Heart right ventricle (tissue), 16 donors: ENCODE results near the gene NCKAP5. TPM values are rescaled to one million over a fixed set of nuclear protein-coding genes. Genes with fewer than 3 reads are reported as not detected.

Experiments used
- ATAC-seq, 8 donors: fragments of 200-7000 bp; cut with Tn5 transposase; one replicate each; pipeline ENCODE4 v1.9.1; 2020; ENCODE audit warnings: mild to moderate bottlenecking in 8 of 8, moderate library complexity in 8 of 8, moderate number of reproducible peaks in 1 of 8
- DNase-seq, 2 donors: peaks; one replicate each; pipeline ENCODE4 v3.0.0-alpha.2; 2020
- H3K27ac ChIP-seq, 10 donors: fragments of 200-600 bp; sonication (generic) in 2 of 10; one replicate each; pipeline versions ENCODE4 v1.5.0 to v1.8.0; 2020 to 2022; ENCODE audit warnings: mild to moderate bottlenecking in 3 of 10
- H3K27me3 ChIP-seq, 7 donors: fragments of 200-600 bp; one replicate each; pipeline ENCODE4 v1.8.0; 2021 to 2022; ENCODE audit warnings: mild to moderate bottlenecking in 2 of 7
- H3K36me3 ChIP-seq, 9 donors: fragments of 200-600 bp; sonication (generic) in 1 of 9; one replicate each; pipeline versions ENCODE4 v1.5.0 to v1.8.0; 2020 to 2022; ENCODE audit warnings: mild to moderate bottlenecking in 2 of 9
- H3K4me1 ChIP-seq, 9 donors: fragments of 200-600 bp; sonication (generic) in 1 of 9; one replicate each; pipeline versions ENCODE4 v1.5.0 to v1.8.0; 2020 to 2022; ENCODE audit warnings: mild to moderate bottlenecking in 4 of 9
- H3K4me3 ChIP-seq, 10 donors: fragments of 200-600 bp; sonication (generic) in 2 of 10; one replicate each; pipeline versions ENCODE4 v1.5.0 to v1.8.0; 2020 to 2022; ENCODE audit warnings: mild to moderate bottlenecking in 7 of 10, moderate library complexity in 2 of 10
- H3K9me3 ChIP-seq, 11 donors: fragments of 200-600 bp in 10 of 11; sonication (generic) in 2 of 11; one replicate each; pipeline versions ENCODE4 v1.5.0 to v1.8.0; 2013 to 2022; ENCODE audit warnings: mild to moderate bottlenecking in 2 of 11, control low read depth in 1 of 11, moderate library complexity in 1 of 11
- WGBS, 2 donors: extraction: QIAGEN DNeasy Blood & Tissue Kit; methylation state at CpG; one replicate each; pipeline ENCODE4 v1.1.7; 2013; ENCODE audit warnings: inconsistent platforms in 1 of 2; 5-methylcytosine and 5-hydroxymethylcytosine counted together
- intact Hi-C, 10 donors: fragments of 100-400 bp; cut with DNase I; formaldehyde crosslinking; loops; one replicate each; pipeline versions ENCODE4 v1.11.1 to v1.14.2; 2022
- polyA plus RNA-seq, 2 donors: library from polyadenylated mRNA; stranded (reverse); fragments of 200-250 nt; gene quantifications; one replicate each; pipeline ENCODE4 v1.2.3, GENCODE V29; 2013
- total RNA-seq, 10 donors: library from RNA; stranded (reverse); fragmentation: NEBNext Ultra II Directional in 3 of 10; extraction: Animal tissue kit (Norgen Biotek cat#: 25700) in 3 of 10; gene quantifications; one replicate each; pipeline versions ENCODE4 v1.2.1 to v1.2.4, GENCODE V29; 2021 to 2023
- TF ChIP-seq, protein P1 (sequence below), 9 donors: fragments of 200-600 bp; sonication (generic) in 2 of 9; IDR thresholded peaks; one replicate each; pipeline versions ENCODE4 v1.5.0 to v1.8.0; 2021 to 2022; ENCODE audit warnings: antibody characterized with exemption in 9 of 9, mild to moderate bottlenecking in 5 of 9, moderate library complexity in 1 of 9
- donor health status: Arrhythmogenic right ventricular cardiomyopathy.
- donor health status: ischemic (EF 13 %, LVEDD 7.1; RV severe dilation, severe dysfunction).
- donor health status: healthy with polysubstance abuse.
- donor health status: DM: no; HTN: yes; CAD: no.
- donor health status: DM: no; HTN: no; CAD: no.
- donor health status: ischemic (EF 25% LVEDD 6.9; RV normal size, moderate dysfunction).
- donor health status: ischemic (EF 25% LVEDD 5.7; RV mildly dilated, moderate dysfunction).
- donor health status: healthy.
- donor health status: DM: yes; HTN: yes; CAD: no.
- donor health status: Ischemic cardiomyopathy.
- donor health status: ischemic (EF 35%, LVEDD 5.7; RV mildly dilated, moderate dysfunction).
- donor health status: nonischemic (EF 11% LVEDD 7.7; RV severe dilation, severe dysfunction).
- donor health status: DM: yes; HTN: yes; CAD: no.
- donor health status: PGD.
- donor health status: ischemic (EF 29% LVEDD 5.4; RV normal size, mild dysfunction).
- donor health status: nonischemic (EF 23%, LVEDD 6.1; RV moderate dilation, normal function).

NCKAP5 gene
- total and polyA plus RNA-seq, 12 donors: 0.57 to 11.7 (median 6.2) TPM

DNA sequence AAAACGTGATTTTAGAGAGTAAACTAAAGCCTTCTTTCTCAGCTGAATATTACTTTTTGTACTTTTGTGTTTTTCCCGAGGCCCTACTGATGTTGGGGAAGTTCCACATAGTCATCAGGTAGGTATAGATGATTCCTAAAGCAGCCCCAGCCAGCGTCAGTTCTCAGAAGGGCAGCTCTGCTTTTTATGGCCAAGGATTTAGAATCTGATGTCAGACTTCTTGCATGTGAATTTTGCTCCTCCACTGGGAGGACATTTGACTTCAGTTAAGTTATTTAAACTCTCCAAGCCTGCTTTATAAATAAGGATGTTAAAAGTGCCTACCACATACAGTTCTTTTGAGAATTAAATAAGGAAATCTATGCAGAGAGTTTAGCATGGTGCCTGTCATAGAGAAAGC is 130.8 kb downstream of the NCKAP5 start:
- ATAC-seq (no peak), DNase-seq (no peak)
- Histone ChIP-seq H3K27me3 (no peaks in the 10 kb centered on the region), H3K36me3 (no peaks in the 10 kb centered on the region), H3K9me3 (no peaks in the 10 kb centered on the region), H3K4me3 (no peak overlapping the region), H3K27ac (no peak overlapping the region), H3K4me1 (peaks cover 0 to 17% (median 4%) of the 10 kb centered on the region in 9 donors)
- WGBS, 2 donors: 75 to 78% methylated on average over 3 of the region's 3 CpGs
- intact Hi-C loops: no loop called here
- TF ChIP-seq, protein P1, sequence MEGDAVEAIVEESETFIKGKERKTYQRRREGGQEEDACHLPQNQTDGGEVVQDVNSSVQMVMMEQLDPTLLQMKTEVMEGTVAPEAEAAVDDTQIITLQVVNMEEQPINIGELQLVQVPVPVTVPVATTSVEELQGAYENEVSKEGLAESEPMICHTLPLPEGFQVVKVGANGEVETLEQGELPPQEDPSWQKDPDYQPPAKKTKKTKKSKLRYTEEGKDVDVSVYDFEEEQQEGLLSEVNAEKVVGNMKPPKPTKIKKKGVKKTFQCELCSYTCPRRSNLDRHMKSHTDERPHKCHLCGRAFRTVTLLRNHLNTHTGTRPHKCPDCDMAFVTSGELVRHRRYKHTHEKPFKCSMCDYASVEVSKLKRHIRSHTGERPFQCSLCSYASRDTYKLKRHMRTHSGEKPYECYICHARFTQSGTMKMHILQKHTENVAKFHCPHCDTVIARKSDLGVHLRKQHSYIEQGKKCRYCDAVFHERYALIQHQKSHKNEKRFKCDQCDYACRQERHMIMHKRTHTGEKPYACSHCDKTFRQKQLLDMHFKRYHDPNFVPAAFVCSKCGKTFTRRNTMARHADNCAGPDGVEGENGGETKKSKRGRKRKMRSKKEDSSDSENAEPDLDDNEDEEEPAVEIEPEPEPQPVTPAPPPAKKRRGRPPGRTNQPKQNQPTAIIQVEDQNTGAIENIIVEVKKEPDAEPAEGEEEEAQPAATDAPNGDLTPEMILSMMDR (IDR thresholded peaks at IDR 0.05): no peak

DNA sequence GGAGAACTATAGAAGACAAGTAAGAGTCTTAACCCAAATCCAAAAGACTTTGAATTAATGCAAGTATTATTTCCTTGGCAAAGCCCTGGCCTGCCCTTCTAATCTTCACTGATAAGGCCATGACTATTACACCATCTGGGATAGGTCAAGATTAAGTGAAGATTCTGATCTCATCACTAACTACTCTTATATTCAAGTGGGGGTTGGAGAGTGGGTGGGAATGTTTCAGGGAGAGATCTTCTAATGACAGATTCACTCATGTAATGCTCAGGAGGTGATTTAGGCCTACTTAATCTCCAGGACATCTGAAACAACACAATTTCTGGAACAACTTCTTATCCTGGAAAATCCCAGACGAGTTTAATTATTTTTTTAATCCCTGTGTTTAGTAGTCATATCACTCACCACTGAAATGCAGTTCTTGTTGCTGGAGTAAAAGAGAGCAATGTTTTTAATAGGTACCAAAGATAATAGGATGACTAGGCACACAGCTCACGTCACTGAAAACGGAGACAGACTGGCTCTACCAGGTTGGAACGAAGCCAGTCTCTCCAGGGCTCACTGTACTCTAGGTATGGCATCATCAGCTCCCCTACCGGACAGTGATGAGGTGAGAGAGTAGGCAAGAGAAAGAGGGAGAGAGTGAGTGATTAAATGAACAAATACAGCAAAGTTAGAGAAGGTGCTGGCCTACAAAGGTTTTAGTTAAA is 133.1 kb downstream of the NCKAP5 start:
- Histone ChIP-seq H3K9me3 (no peaks in the 10 kb centered on the region), H3K27me3 (no peaks in the 10 kb centered on the region), H3K4me3 (no peak overlapping the region), H3K4me1 (peaks cover 0 to 17% (median 4%) of the 10 kb centered on the region in 9 donors), H3K36me3 (no peaks in the 10 kb centered on the region), H3K27ac (peak overlapping the region in 2 of 10 donors; percentile 10 to 56)
- ATAC-seq: peak in 7 of 8 donors; percentile 72 to 99 (median 98)
- 35 to 44% methylated on average over 5 of the region's 5 CpGs for WGBS, 2 donors
- DNase-seq: peak; percentile 21 to 61
- intact Hi-C loops: no loop called here
- TF ChIP-seq, protein P1 (IDR thresholded peaks at IDR 0.05): peak in 3 of 9 donors; percentile 24 to 34 (median 25)

DNA sequence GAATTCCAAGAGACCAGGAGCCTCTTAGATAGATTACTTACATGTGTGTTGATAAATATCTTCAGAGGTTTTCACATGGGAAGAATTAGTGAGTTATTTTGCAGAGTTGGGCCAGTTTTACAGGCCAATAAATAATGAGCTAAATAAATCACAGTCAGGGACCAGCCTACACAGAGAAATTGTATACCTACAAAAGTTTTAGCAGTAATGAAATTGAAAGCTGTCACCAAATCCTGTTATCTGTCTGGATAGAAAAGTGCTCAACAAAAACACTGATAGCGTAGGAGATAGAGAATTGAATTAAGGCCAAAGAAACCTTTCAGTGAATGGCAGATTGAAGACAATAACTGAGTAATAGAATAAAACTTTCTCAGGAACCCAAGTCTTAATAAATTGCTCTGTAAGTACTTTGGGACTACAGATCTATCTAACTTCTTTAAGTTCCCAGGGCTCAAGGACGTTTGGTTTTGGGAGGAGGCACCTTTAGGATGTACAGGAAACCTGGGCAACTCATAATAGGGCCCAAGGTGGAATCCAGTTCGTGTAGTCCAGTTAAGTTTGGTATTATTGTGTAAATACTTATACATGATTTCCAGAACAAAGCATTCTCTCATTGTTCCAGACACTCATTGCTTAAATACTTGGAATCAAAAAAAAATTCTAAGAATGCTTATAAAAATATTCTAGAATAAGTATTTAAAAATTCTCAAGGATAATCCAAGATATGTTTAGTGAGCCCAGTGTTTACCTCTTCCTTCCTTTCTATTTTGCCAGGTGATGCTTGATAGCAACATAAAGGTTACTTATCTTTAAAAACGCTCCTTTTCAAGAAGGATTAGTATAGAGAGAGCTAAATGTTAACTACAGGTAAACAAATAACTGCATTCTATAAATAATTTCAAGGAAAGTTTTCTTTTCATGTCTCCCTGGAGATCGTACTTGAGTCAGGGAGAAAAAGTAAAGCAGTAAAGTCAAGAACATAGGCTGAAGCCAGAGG is 134.5 kb downstream of the NCKAP5 start:
- no peak overlapping the region for H3K27ac ChIP-seq
- TF ChIP-seq, protein P1 (IDR thresholded peaks at IDR 0.05): no peak
- ATAC-seq (no peak), DNase-seq (no peak)
- intact Hi-C loops: no loop called here
- H3K9me3 ChIP-seq: peaks cover 0 to 10% (median 0%) of the 10 kb centered on the region in 11 donors
- no peak overlapping the region for H3K4me3 ChIP-seq
- H3K36me3 ChIP-seq: no peaks in the 10 kb centered on the region
- H3K27me3 ChIP-seq: no peaks in the 10 kb centered on the region
- peaks cover 0 to 17% (median 4%) of the 10 kb centered on the region in 9 donors for H3K4me1 ChIP-seq
- WGBS, 2 donors: 62 to 75% methylated on average over 5 of the region's 5 CpGs

DNA sequence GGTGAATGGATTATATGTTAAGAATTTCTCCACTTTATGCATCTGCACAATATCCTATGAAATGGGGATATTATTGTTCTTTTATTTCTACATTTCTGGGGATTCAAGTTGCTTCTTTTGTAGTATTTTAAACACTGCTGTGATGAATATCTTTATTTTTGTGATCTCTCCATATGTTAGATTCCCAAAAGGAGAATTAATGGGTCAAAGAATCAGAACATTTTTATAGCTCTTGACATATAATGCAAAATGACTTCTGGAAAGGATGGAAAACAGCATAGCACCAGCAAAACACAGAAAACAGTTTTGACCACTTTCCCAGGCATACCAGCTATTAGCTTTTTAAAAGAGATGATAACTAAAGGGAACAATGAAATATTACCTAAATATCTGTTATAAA is 135.5 kb downstream of the NCKAP5 start:
- no peak overlapping the region for H3K4me3 ChIP-seq
- H3K27ac ChIP-seq: no peak overlapping the region
- intact Hi-C loops: no loop called here
- H3K4me1 ChIP-seq: peaks cover 0 to 14% (median 4%) of the 10 kb centered on the region in 9 donors
- peaks cover 0 to 12% (median 0%) of the 10 kb centered on the region in 11 donors for H3K9me3 ChIP-seq
- no peaks in the 10 kb centered on the region for H3K36me3 ChIP-seq
- no peaks in the 10 kb centered on the region for H3K27me3 ChIP-seq
- TF ChIP-seq, protein P1 (IDR thresholded peaks at IDR 0.05): no peak
- DNase-seq (no peak), ATAC-seq (no peak)
